Muscle layer of duodenum (tissue), 2 donors: Measurements from ENCODE around the gene COL25A1.

Experiments
- H3K27ac ChIP-seq: one replicate; pipeline ENCODE4 v1.7.0; 2013; ENCODE audit warnings: mild to moderate bottlenecking, low read length
- H3K27me3 ChIP-seq: one replicate; pipeline ENCODE4 v1.7.0; 2013; ENCODE audit warnings: low read depth, mild to moderate bottlenecking, control low read depth, low read length
- H3K36me3 ChIP-seq, 2 donors: one replicate each; pipeline ENCODE4 v1.7.0; 2013; ENCODE audit warnings: low read length in 2 of 2, control low read depth in 1 of 2, mild to moderate bottlenecking in 1 of 2; ENCODE audit not compliant: insufficient read depth in 2 of 2, control insufficient read depth in 1 of 2
- H3K4me1 ChIP-seq, 2 donors: one replicate each; pipeline ENCODE4 v1.7.0; 2013; ENCODE audit warnings: low read length in 2 of 2, mild to moderate bottlenecking in 2 of 2, control low read depth in 1 of 2, moderate library complexity in 1 of 2; ENCODE audit not compliant: insufficient read depth in 2 of 2, control insufficient read depth in 1 of 2
- H3K4me3 ChIP-seq, 2 donors: one replicate each; pipeline ENCODE4 v1.7.0; 2013; ENCODE audit warnings: low read length in 2 of 2, low read depth in 1 of 2, mild to moderate bottlenecking in 1 of 2
- H3K9me3 ChIP-seq, 2 donors: one replicate each; pipeline ENCODE4 v1.7.0; 2013; ENCODE audit warnings: low read length in 2 of 2, control low read depth in 1 of 2, mild to moderate bottlenecking in 1 of 2; ENCODE audit not compliant: control insufficient read depth in 1 of 2
- donor health status: healthy.

Gene COL25A1

GRCh38 chr4:109185548-109185947 lies 116.9 kb downstream of the COL25A1 start:
- H3K27ac ChIP-seq = no peak overlapping the region
- H3K27me3 ChIP-seq = no peaks in the 10 kb centered on the region
- H3K9me3 ChIP-seq = no peaks in the 10 kb centered on the region
- H3K4me1 ChIP-seq = no peaks in the 10 kb centered on the region
- no peaks in the 10 kb centered on the region for H3K36me3 ChIP-seq
- no peak overlapping the region for H3K4me3 ChIP-seq

GRCh38 chr4:109184491-109184961 lies 117.9 kb downstream of the COL25A1 start:
- no peaks in the 10 kb centered on the region for H3K27me3 ChIP-seq
- H3K36me3 ChIP-seq = no peaks in the 10 kb centered on the region
- no peak overlapping the region for H3K4me3 ChIP-seq
- H3K9me3 ChIP-seq = no peaks in the 10 kb centered on the region
- no peaks in the 10 kb centered on the region for H3K4me1 ChIP-seq
- H3K27ac ChIP-seq = no peak overlapping the region

DNA sequence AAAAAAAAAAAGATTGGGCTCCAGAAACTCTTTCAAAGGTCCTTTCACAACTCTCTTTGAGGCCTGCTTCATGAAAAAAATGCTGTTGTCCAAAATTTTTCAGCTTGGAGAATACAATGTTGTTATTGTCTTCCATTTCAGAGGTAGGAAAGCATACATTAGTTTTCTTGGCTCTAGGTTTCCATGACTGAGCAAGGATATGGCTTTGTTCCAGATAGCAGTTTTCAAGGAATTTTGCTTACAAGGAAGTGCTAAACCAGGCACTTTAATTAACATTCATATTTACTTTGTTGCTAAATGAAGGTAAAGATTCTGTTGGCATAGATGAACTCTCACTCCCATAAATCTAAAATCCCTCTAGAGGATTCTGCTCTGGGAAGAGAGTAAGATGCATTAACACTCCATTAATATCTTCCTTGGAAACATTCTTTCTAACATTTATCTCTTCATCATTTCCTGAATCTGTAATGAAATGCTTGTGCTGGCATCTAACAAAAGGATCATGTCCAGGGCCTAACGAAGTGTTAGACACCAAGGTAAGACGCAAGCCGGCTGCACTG lies 118.4 kb downstream of the COL25A1 start:
- H3K36me3 ChIP-seq = no peaks in the 10 kb centered on the region
- H3K4me1 ChIP-seq = no peaks in the 10 kb centered on the region
- H3K9me3 ChIP-seq = no peaks in the 10 kb centered on the region
- H3K4me3 ChIP-seq = no peak overlapping the region
- no peaks in the 10 kb centered on the region for H3K27me3 ChIP-seq
- H3K27ac ChIP-seq = no peak overlapping the region

DNA sequence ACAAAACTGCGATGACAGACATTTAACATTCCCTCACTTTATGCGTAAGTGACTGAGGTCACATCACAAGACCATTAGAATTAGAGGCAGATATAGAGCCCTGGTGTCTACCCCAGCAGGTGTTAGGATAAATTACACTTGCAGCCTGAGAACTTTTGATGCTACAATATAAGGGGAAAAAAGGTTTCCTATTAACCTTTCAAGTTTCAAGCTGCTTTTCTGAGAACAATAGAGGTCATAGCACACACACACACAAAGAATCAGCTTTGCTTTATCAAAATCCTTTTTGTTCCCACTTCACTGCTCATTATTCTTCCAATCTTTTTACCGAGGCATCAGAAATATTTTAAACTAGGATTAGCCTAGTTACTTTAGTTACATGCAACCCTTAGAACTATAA lies 119.8 kb downstream of the COL25A1 start:
- Histone ChIP-seq H3K4me3 (no peak overlapping the region), H3K27ac (no peak overlapping the region), H3K9me3 (no peaks in the 10 kb centered on the region), H3K27me3 (no peaks in the 10 kb centered on the region), H3K4me1 (no peaks in the 10 kb centered on the region), H3K36me3 (no peaks in the 10 kb centered on the region)

GRCh38 chr4:109179061-109179460 lies 123.4 kb downstream of the COL25A1 start:
- Histone ChIP-seq H3K27me3 (no peaks in the 10 kb centered on the region), H3K9me3 (no peaks in the 10 kb centered on the region), H3K36me3 (no peaks in the 10 kb centered on the region), H3K27ac (no peak overlapping the region), H3K4me1 (no peaks in the 10 kb centered on the region), H3K4me3 (no peak overlapping the region)

DNA sequence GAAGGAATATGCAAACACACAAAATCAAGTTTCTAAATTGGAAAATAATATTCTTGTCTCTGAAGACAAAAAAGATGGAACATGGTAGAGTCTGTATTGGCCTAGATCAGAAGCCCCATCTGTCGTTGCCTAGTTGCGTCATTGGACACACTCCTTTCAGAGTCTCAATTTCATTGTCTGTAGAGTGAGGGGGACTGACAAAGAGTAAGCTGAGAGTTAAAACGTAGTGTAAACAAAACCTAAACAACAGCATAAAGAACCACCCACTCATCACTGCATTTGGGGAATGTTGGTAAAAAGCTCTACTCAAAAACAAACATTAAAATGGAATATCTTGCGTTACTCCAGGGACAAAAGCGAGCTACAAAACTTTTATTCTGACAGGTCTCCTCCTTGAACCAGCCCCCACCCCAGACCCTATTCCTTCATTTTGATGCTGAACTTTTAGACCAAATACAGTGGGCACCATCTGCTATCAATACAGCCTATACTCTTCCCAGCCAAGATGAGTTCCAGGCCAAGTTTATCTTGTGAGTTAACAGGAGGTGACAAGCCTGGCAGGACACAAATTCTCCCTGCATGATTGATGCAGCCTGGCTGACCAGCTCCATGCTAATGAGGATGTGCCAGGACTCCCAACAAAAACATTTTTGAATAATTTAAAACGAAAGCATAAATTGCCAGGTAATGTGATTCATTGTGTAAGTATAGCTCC lies 125.2 kb downstream of the COL25A1 start:
- H3K27ac ChIP-seq = no peak overlapping the region
- H3K36me3 ChIP-seq = no peaks in the 10 kb centered on the region
- no peaks in the 10 kb centered on the region for H3K9me3 ChIP-seq
- H3K4me1 ChIP-seq = no peaks in the 10 kb centered on the region
- H3K27me3 ChIP-seq = no peaks in the 10 kb centered on the region
- no peak overlapping the region for H3K4me3 ChIP-seq

DNA sequence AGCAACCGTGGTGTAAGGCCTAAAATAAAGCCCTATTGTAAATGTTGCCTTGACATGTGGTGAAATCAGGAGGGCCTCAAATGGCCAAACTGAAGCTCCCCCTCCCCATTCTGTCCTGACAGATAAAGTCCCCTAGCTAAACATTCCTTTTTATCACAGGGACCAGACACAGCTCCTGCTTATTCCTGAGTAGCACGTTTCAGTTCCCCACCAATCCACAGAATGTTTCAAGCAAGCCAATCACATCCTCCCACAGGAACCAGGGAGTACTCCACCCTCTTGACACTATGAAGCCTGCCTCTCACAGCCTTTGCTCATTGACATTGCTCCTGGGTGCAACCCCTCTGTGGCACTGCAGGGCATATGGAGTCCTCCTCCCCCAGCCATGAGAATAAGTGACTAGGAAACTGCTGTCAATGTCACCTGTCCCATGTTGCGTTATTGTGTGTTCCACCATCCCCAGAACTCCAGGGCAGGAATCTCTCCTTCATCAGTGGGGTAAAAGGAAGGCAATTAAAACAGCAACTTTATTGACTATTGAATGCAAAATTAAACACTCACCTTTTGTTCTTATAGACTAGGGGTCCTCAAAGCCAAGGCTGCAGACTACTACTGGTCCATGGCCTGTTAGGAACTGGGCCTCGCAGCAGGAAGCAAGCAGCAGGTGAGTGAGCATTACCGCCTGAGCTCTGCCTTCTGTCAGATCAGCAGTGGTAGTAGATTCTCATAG lies 128.1 kb downstream of the COL25A1 start:
- H3K4me3 ChIP-seq = no peak overlapping the region
- H3K36me3 ChIP-seq = no peaks in the 10 kb centered on the region
- no peak overlapping the region for H3K27ac ChIP-seq
- no peaks in the 10 kb centered on the region for H3K4me1 ChIP-seq
- no peaks in the 10 kb centered on the region for H3K9me3 ChIP-seq
- no peaks in the 10 kb centered on the region for H3K27me3 ChIP-seq

GRCh38 chr4:109172301-109172700 lies 130.2 kb downstream of the COL25A1 start:
- Histone ChIP-seq H3K4me1 (no peaks in the 10 kb centered on the region), H3K4me3 (no peak overlapping the region), H3K27me3 (no peaks in the 10 kb centered on the region), H3K27ac (no peak overlapping the region), H3K36me3 (no peaks in the 10 kb centered on the region), H3K9me3 (no peaks in the 10 kb centered on the region)

GRCh38 chr4:109171070-109171469 lies 131.4 kb downstream of the COL25A1 start:
- Histone ChIP-seq H3K4me1 (no peaks in the 10 kb centered on the region), H3K27ac (no peak overlapping the region), H3K4me3 (no peak overlapping the region), H3K36me3 (no peaks in the 10 kb centered on the region), H3K9me3 (no peaks in the 10 kb centered on the region), H3K27me3 (no peaks in the 10 kb centered on the region)

DNA sequence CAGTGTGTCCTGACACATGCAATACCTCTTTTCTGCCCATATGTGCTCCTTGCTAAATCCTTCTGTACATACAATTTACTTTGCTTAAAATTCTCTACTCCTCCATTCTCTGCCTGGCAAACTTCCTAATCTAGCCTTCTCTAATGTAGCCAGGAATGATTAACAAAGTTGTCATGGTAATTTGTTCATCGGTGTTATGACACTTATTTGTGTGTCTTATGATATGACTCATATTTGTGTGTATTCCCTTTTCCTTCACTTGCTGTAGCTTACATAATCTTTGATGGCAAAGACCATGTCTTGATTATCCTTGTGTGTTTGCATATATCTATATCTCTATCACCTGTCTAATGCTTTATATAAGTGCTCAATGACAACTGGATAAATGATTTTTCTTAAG lies 133.3 kb downstream of the COL25A1 start:
- Histone ChIP-seq H3K36me3 (no peaks in the 10 kb centered on the region), H3K4me1 (no peaks in the 10 kb centered on the region), H3K27me3 (no peaks in the 10 kb centered on the region), H3K4me3 (no peak overlapping the region), H3K27ac (no peak overlapping the region), H3K9me3 (no peaks in the 10 kb centered on the region)

DNA sequence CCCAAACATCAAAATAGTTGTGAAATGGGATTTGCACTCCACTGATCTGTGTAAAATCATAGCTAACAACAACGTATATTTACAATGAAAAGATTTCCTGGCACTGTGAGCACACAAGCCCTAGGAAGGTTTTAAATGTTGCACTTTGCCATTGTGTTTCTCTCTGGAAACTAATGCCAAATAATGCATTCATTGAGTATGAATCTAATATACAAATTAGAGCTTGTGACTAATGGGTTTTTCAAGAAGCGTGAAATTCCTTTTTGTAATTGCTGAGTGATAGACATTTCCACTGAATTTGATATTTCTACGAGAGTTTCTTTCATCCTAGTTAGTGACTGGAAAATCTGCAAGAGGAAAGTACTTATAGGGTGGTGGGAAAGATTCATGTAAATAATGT lies 135.9 kb downstream of the COL25A1 start:
- no peaks in the 10 kb centered on the region for H3K36me3 ChIP-seq
- no peaks in the 10 kb centered on the region for H3K4me1 ChIP-seq
- no peaks in the 10 kb centered on the region for H3K9me3 ChIP-seq
- no peaks in the 10 kb centered on the region for H3K27me3 ChIP-seq
- no peak overlapping the region for H3K27ac ChIP-seq
- H3K4me3 ChIP-seq = no peak overlapping the region
